ENCODE measurements around the gene RCN2.
"Not testable (repeated sequence)": the region's sequence is repeated elsewhere in the genome, so short reads cannot be mapped to it uniquely, and the experiment has no call there.

RCN2 gene

GRCh38 chr15:76931397-76932134 is at the start of gene RCN2:
Gene RCN2, plus strand, starts transcription at chr15:76931749. Its CDS starts 93 bp downstream, at chr15:76931842.
- DNase-seq = peak; percentile 95

GRCh38 chr15:76885212-76885611 is 46.3 kb upstream of the RCN2 start:
- no peak for DNase-seq

- DNase-seq = not testable (repeated sequence)
Observed at GRCh38 chr15:76887280-76888141, 44.0 kb upstream of the RCN2 start.

- not testable (repeated sequence) for DNase-seq
Observed at GRCh38 chr15:76892836-76893235, 38.7 kb upstream of the RCN2 start.

- no peak for DNase-seq
Observed at GRCh38 chr15:76894174-76894573, 37.4 kb upstream of the RCN2 start.

GRCh38 chr15:76898102-76898501 is 33.4 kb upstream of the RCN2 start:
- no peak for DNase-seq

GRCh38 chr15:76899176-76899930 is 32.2 kb upstream of the RCN2 start:
- not testable (repeated sequence) for DNase-seq

GRCh38 chr15:76899931-76900310 is 31.6 kb upstream of the RCN2 start:
- DNase-seq = not testable (repeated sequence)

- no peak for DNase-seq
Observed at GRCh38 chr15:76901965-76902364, 29.6 kb upstream of the RCN2 start.

GRCh38 chr15:76903251-76903681 is 28.3 kb upstream of the RCN2 start:
- DNase-seq = no peak

- DNase-seq = peak; percentile 37
Observed at GRCh38 chr15:76904461-76905012, 27.0 kb upstream of the RCN2 start.

- peak; percentile 95 for DNase-seq
Observed at GRCh38 chr15:76905013-76905839, 26.3 kb upstream of the RCN2 start, which contains the start of gene SCAPER. Gene SCAPER, minus strand, starts transcription at chr15:76905340. Its CDS starts 21,523 bp downstream, at chr15:76883817.

- no peak for DNase-seq
Observed at GRCh38 chr15:76905855-76906254, 25.7 kb upstream of the RCN2 start.

GRCh38 chr15:76912430-76912829 is 19.1 kb upstream of the RCN2 start:
- no peak for DNase-seq

- DNase-seq = no peak
Observed at GRCh38 chr15:76913737-76914136, 17.8 kb upstream of the RCN2 start.

GRCh38 chr15:76916369-76916768 is 15.2 kb upstream of the RCN2 start:
- no peak for DNase-seq

GRCh38 chr15:76928201-76928600 is 3.3 kb upstream of the RCN2 start:
- no peak for DNase-seq

- no peak for DNase-seq
Observed at GRCh38 chr15:76929011-76929760, 2.4 kb upstream of the RCN2 start.

- no peak for DNase-seq
Observed at GRCh38 chr15:76930831-76931396, 635 bp upstream of the RCN2 start.

GRCh38 chr15:76932135-76932966 is 802 bp downstream of the RCN2 start:
- peak; percentile 34 for DNase-seq

Data from stimulated activated CD8-positive, alpha-beta memory T cell treated with anti-CD3 and anti-CD28 coated beads, Interleukin-4, amount 100 ng/mL, for 48 hours (primary cell).